Activated T-helper 1 cell treated with Interleukin-2 at 50 U/mL for 16 hours (primary cell): ENCODE data around the gene IRAK4.
"Not testable (repeated sequence)": the region's sequence is repeated elsewhere in the genome, so short reads cannot be mapped to it uniquely, and the experiment has no call there.

Experiments
- DNase-seq: peaks from one replicate; pipeline ENCODE4 v3.0.0-alpha.2; 2020; ENCODE audit warnings: low read depth

The IRAK4 gene

GRCh38 chr12:43758728-43759563, at the start of gene IRAK4, which contains the start of gene PUS7L:
Gene IRAK4 (plus strand): TSS chr12:43758951. CDS start chr12:43768112, 9,161 bp downstream.
Gene PUS7L (minus strand): TSS chr12:43758790. CDS start chr12:43755245, 3,545 bp downstream.
- peak; percentile 90 for DNase-seq

GRCh38 chr12:43711348-43711747, 47.4 kb upstream of the IRAK4 start:
- no peak for DNase-seq

- no peak for DNase-seq
Measured at GRCh38 chr12:43722621-43723020, 36.1 kb upstream of the IRAK4 start.

- no peak for DNase-seq
Measured at GRCh38 chr12:43723134-43723533, 35.6 kb upstream of the IRAK4 start.

GRCh38 chr12:43728117-43728516, 30.6 kb upstream of the IRAK4 start:
- no peak for DNase-seq

GRCh38 chr12:43728698-43729097, 30.1 kb upstream of the IRAK4 start:
- DNase-seq = no peak

GRCh38 chr12:43730283-43730682, 28.5 kb upstream of the IRAK4 start:
- DNase-seq = no peak

GRCh38 chr12:43733687-43734086, 25.1 kb upstream of the IRAK4 start:
- DNase-seq = no peak

- DNase-seq = no peak
Measured at GRCh38 chr12:43736927-43737440, 21.8 kb upstream of the IRAK4 start.

GRCh38 chr12:43737646-43738045, 21.1 kb upstream of the IRAK4 start:
- DNase-seq = no peak

- DNase-seq = no peak
Measured at GRCh38 chr12:43740511-43741100, 18.1 kb upstream of the IRAK4 start.

- DNase-seq = no peak
Measured at GRCh38 chr12:43742106-43742505, 16.6 kb upstream of the IRAK4 start.

GRCh38 chr12:43744826-43745225, 13.9 kb upstream of the IRAK4 start:
- DNase-seq = no peak

- DNase-seq = no peak
Measured at GRCh38 chr12:43749016-43749415, 9.7 kb upstream of the IRAK4 start.

GRCh38 chr12:43750814-43751213, 7.9 kb upstream of the IRAK4 start:
- no peak for DNase-seq

- not testable (repeated sequence) for DNase-seq
Measured at GRCh38 chr12:43751360-43751759, 7.4 kb upstream of the IRAK4 start.

GRCh38 chr12:43754015-43754414, 4.7 kb upstream of the IRAK4 start:
- no peak for DNase-seq

GRCh38 chr12:43758247-43758727, 464 bp upstream of the IRAK4 start:
- peak; percentile 3 for DNase-seq

- no peak for DNase-seq
Measured at GRCh38 chr12:43760396-43760795, 1.6 kb downstream of the IRAK4 start.

GRCh38 chr12:43761500-43761899, 2.7 kb downstream of the IRAK4 start:
- DNase-seq = no peak

- DNase-seq = no peak
Measured at GRCh38 chr12:43762596-43762995, 3.8 kb downstream of the IRAK4 start.

GRCh38 chr12:43763769-43764168, 5.0 kb downstream of the IRAK4 start:
- no peak for DNase-seq

GRCh38 chr12:43764528-43764927, 5.8 kb downstream of the IRAK4 start:
- DNase-seq = no peak
